Fibroblast of peridontal ligament (primary cell): Measurements from ENCODE around the gene APAF1.
A peak's percentile ranks its signal among the peaks of the same experiment; 100 is the strongest.
"Not testable (repeated sequence)": the region's sequence is repeated elsewhere in the genome, so short reads cannot be mapped to it uniquely, and the experiment has no call there.

Experiments used
- DNase-seq: peaks from one replicate; pipeline ENCODE4 v3.0.0-alpha.2; 2010; ENCODE audit errors: extremely low read depth

APAF1 gene

GRCh38 chr12:98644712-98645571, at the start of gene APAF1, which contains the start of gene IKBIP:
TSS of gene APAF1 (plus strand) at chr12:98645290. CDS start at chr12:98648360, 3,070 bp downstream.
TSS of gene IKBIP (minus strand) at chr12:98644788. CDS start at chr12:98644701, 87 bp downstream.
- peak; percentile 90 for DNase-seq

- not testable (repeated sequence) for DNase-seq
These were observed 47.8 kb upstream of the APAF1 start for GRCh38 chr12:98597313-98597712.

GRCh38 chr12:98601924-98602323, 43.2 kb upstream of the APAF1 start:
- no peak for DNase-seq

GRCh38 chr12:98606359-98606988, 38.6 kb upstream of the APAF1 start:
- peak; percentile 19 for DNase-seq

- no peak for DNase-seq
These were observed 34.5 kb upstream of the APAF1 start for GRCh38 chr12:98610596-98610995.

GRCh38 chr12:98612696-98613334, 32.3 kb upstream of the APAF1 start:
- no peak for DNase-seq

GRCh38 chr12:98618952-98619351, 26.1 kb upstream of the APAF1 start:
- peak; percentile 82 for DNase-seq

- peak; percentile 52 for DNase-seq
These were observed 9.3 kb upstream of the APAF1 start for GRCh38 chr12:98635657-98636323.

GRCh38 chr12:98637068-98637467, 8.0 kb upstream of the APAF1 start:
- no peak for DNase-seq

- no peak for DNase-seq
These were observed 7.1 kb upstream of the APAF1 start for GRCh38 chr12:98638009-98638408.

- no peak for DNase-seq
These were observed 5.6 kb upstream of the APAF1 start for GRCh38 chr12:98639491-98639890.

- not testable (repeated sequence) for DNase-seq
These were observed 2.3 kb upstream of the APAF1 start for GRCh38 chr12:98642801-98643200.

- DNase-seq: no peak
These were observed 718 bp upstream of the APAF1 start for GRCh38 chr12:98644433-98644711.

GRCh38 chr12:98645572-98646067, 530 bp downstream of the APAF1 start:
- DNase-seq: peak; percentile 18

- DNase-seq: peak; percentile 38
These were observed 1.4 kb downstream of the APAF1 start for GRCh38 chr12:98646294-98647090.

- DNase-seq: no peak
These were observed 6.2 kb downstream of the APAF1 start for GRCh38 chr12:98651328-98651727.

GRCh38 chr12:98653866-98654493, 8.9 kb downstream of the APAF1 start:
- peak; percentile 84 for DNase-seq

GRCh38 chr12:98656289-98657101, 11.4 kb downstream of the APAF1 start:
- no peak for DNase-seq

- no peak for DNase-seq
These were observed 15.4 kb downstream of the APAF1 start for GRCh38 chr12:98660521-98660920.

- no peak for DNase-seq
These were observed 24.7 kb downstream of the APAF1 start for GRCh38 chr12:98669751-98670150.
